ENCODE data around the gene AK5. TPM values are rescaled to one million over a fixed set of nuclear protein-coding genes. Genes with fewer than 3 reads are reported as not detected.
A peak's percentile ranks its signal among the peaks of the same experiment; 100 is the strongest.

The AK5 gene
- polyA plus RNA-seq, 2 of the 4 experiments (the other 2 are of a cell fraction), result 4.9 to 6.1 TPM

GRCh38 chr1:77333501-77333900 lies 51.7 kb downstream of the AK5 start:
- Histone ChIP-seq H3K4me3 (no peak overlapping the region), H3K4me2 (no peak overlapping the region), H3K4me1 (peaks cover 3% of the 10 kb centered on the region; the same call in 1 of the 3 replicates), H3K9me3 (0 out of 3 replicates have a peak, but pooled peaks cover 4% of the 10 kb centered on the region), H3K27ac (0 out of 6 replicates have a peak overlapping the region, but pooled peaks of 1 of the 2 experiments have one; percentile 54)
- WGBS (ENCODE audit: missing lambda C conversion rate), result 89% methylated on average over 2 of the region's 2 CpGs
- ATAC-seq (no peak), DNase-seq (ENCODE audit: low read depth in 1 of 2, low spot score in 1 of 2) (no peak), FAIRE-seq (no peak)
- ChIA-PET CTCF (no interaction called here), POLR2A (no interaction called here)
- no peak for TF ChIP-seq PBX3 (IDR thresholded peaks at IDR 0.05)
- TF ChIP-seq ESRRA (IDR thresholded peaks at IDR 0.05; ENCODE audit: borderline replicate concordance, low read length), result no peak
- TF ChIP-seq BCL3 (IDR thresholded peaks at IDR 0.05), result no peak
- no peak for TF ChIP-seq FOSB (CRISPR knock-in tag; IDR thresholded peaks at IDR 0.05)
- no peak for TF ChIP-seq HOXB13 (CRISPR knock-in tag; IDR thresholded peaks at IDR 0.05; ENCODE audit: low read depth)

- CTCF ChIA-PET, result interaction anchor here (0.8 kb wide), 1 partner anchor 56 kb away, joined by 3 read pairs; no protein-coding TSS in a partner anchor
- Histone ChIP-seq H3K4me2 (no peak overlapping the region), H3K4me3 (no peak overlapping the region), H3K27ac (no peak overlapping the region), H3K9me3 (0 out of 3 replicates have a peak, but pooled peaks cover 4% of the 10 kb centered on the region), H3K4me1 (peaks cover 6% of the 10 kb centered on the region; the same call in 1 of the 3 replicates)
- no peak for TF ChIP-seq RAD21 (conservative IDR thresholded peaks at IDR 0.05 in 1 of 2, IDR thresholded peaks at IDR 0.05 in 1 of 2)
- TF ChIP-seq BHLHE40 (IDR thresholded peaks at IDR 0.05; ENCODE audit: low read depth, low read length), result no peak
- no peak for TF ChIP-seq HOXB5 (CRISPR knock-in tag; IDR thresholded peaks at IDR 0.05)
- TF ChIP-seq SMC3 (IDR thresholded peaks at IDR 0.05), result no peak
- TF ChIP-seq PHF8 (IDR thresholded peaks at IDR 0.05; ENCODE audit: borderline replicate concordance, low read depth), result no peak
- no peak for TF ChIP-seq JUN (IDR thresholded peaks at IDR 0.05)
- no peak for TF ChIP-seq E2F6 (IDR thresholded peaks at IDR 0.05; ENCODE audit: borderline replicate concordance, low read depth)
- TF ChIP-seq TP53 (CRISPR knock-in tag; IDR thresholded peaks at IDR 0.05), result no peak
- no peak for TF ChIP-seq KDM1A (IDR thresholded peaks at IDR 0.05; ENCODE audit: low read depth)
- TF ChIP-seq ELK1 (IDR thresholded peaks at IDR 0.05; ENCODE audit: low read depth, low read length), result no peak
- TF ChIP-seq CTCF (IDR thresholded peaks at IDR 0.05), result no peak
- DNase-seq (ENCODE audit: low read depth in 1 of 2, low spot score in 1 of 2), result no peak
- FAIRE-seq, result no peak
- no peak for ATAC-seq
- POLR2A ChIA-PET, result no interaction called here
Observed at GRCh38 chr1:77336729-77337128, 54.9 kb downstream of the AK5 start.

- no peak for ATAC-seq
- ChIA-PET POLR2A (no interaction called here), CTCF (interaction anchor here (0.6 kb wide), 1 partner anchor 10 kb away, joined by 3 read pairs; no protein-coding TSS in a partner anchor)
- H3K4me3 ChIP-seq, result no peak overlapping the region
- no peak for FAIRE-seq
- H3K9me3 ChIP-seq, result 0 out of 3 replicates have a peak, but pooled peaks cover 2% of the 10 kb centered on the region
- no peak overlapping the region for H3K4me2 ChIP-seq
- no peak for DNase-seq (ENCODE audit: low read depth in 1 of 2, low spot score in 1 of 2)
- WGBS (ENCODE audit: missing lambda C conversion rate), result 88% methylated on average over 1 of the region's 1 CpG
- peaks cover 25% of the 10 kb centered on the region for H3K4me1 ChIP-seq
- H3K27ac ChIP-seq, result no peak overlapping the region
- no peak for TF ChIP-seq ELK1 (IDR thresholded peaks at IDR 0.05; ENCODE audit: low read depth, low read length)
- no peak for TF ChIP-seq MYC (IDR thresholded peaks at IDR 0.05; ENCODE audit: borderline replicate concordance, low read length)
- no peak for TF ChIP-seq BCL3 (IDR thresholded peaks at IDR 0.05)
- TF ChIP-seq CEBPB (IDR thresholded peaks at IDR 0.05), result no peak
- no peak for TF ChIP-seq ZNF302 (CRISPR knock-in tag; IDR thresholded peaks at IDR 0.05)
- TF ChIP-seq HDAC2 (IDR thresholded peaks at IDR 0.05), result no peak
- no peak for TF ChIP-seq SMC3 (IDR thresholded peaks at IDR 0.05)
- TF ChIP-seq TP53 (CRISPR knock-in tag; IDR thresholded peaks at IDR 0.05), result no peak
- no peak for TF ChIP-seq MAZ (IDR thresholded peaks at IDR 0.05; ENCODE audit: borderline replicate concordance, low read depth, low read length)
- no peak for TF ChIP-seq POLR2A (IDR thresholded peaks at IDR 0.05; ENCODE audit: low read length)
- TF ChIP-seq ESRRA (IDR thresholded peaks at IDR 0.05; ENCODE audit: borderline replicate concordance, low read length), result no peak
- no peak for TF ChIP-seq FOSL2 (IDR thresholded peaks at IDR 0.05)
- TF ChIP-seq FOSL2 (CRISPR knock-in tag; IDR thresholded peaks at IDR 0.05), result no peak
- no peak for TF ChIP-seq TFCP2L1 (CRISPR knock-in tag; IDR thresholded peaks at IDR 0.05)
- no peak for TF ChIP-seq FOSB (CRISPR knock-in tag; IDR thresholded peaks at IDR 0.05)
Observed at GRCh38 chr1:77339326-77339725, 57.5 kb downstream of the AK5 start.

Data from A549 (cell line).